Common myeloid progenitor, CD34-positive (primary cell): Measurements from ENCODE around the gene ENOSF1.

Experiments used
- CTCF ChIA-PET: fragments of 350-600 bp; sonication (Branson Sonifier 250); formaldehyde crosslinking; loops from one replicate; lab custom pipeline; 2021; ENCODE audit warnings: antibody characterized with exemption; lab: Charles Lee
- POLR2A ChIA-PET: fragments of 350-600 bp; sonication (Branson Sonifier 250); formaldehyde crosslinking; loops from one replicate; lab custom pipeline; 2021; ENCODE audit warnings: antibody characterized with exemption; lab: Charles Lee
- DNase-seq, 3 donors: peaks; one replicate each; pipeline versions ENCODE4 v3.0.0 to v3.0.0-alpha.2; 2013
- H3K27ac ChIP-seq, 2 experiments: 1 replicate in 1 of 2; 2 replicates in 1 of 2; pipeline ENCODE4 v1.7.0; 2013; ENCODE audit warnings: inconsistent platforms in 2 of 2, low read length in 2 of 2, mild to moderate bottlenecking in 2 of 2, low read depth in 1 of 2, moderate library complexity in 1 of 2; ENCODE audit not compliant: severe bottlenecking in 2 of 2, insufficient read depth in 1 of 2, poor library complexity in 1 of 2
- H3K27me3 ChIP-seq, 5 experiments: replicated peaks in 2 of 5; 1 replicate in 3 of 5; 2 replicates in 2 of 5; pipeline versions ENCODE4 v1.6.1 to v1.7.0; 2013; ENCODE audit warnings: low read length in 4 of 5, mild to moderate bottlenecking in 2 of 5, moderate library complexity in 2 of 5, inconsistent platforms in 1 of 5; ENCODE audit not compliant: insufficient read depth in 5 of 5, control insufficient read depth in 4 of 5
- H3K36me3 ChIP-seq, 4 experiments: 1 replicate in 2 of 4; 2 replicates in 2 of 4; pipeline versions ENCODE4 v1.6.1 to v1.7.0; 2013; ENCODE audit warnings: low read length in 3 of 4, control low read depth in 1 of 4, mild to moderate bottlenecking in 1 of 4; ENCODE audit not compliant: control insufficient read depth in 4 of 4, insufficient read depth in 4 of 4
- H3K4me1 ChIP-seq, 4 experiments: 1 replicate in 3 of 4; 2 replicates in 1 of 4; pipeline versions ENCODE4 v1.6.1 to v1.7.1; 2013; ENCODE audit warnings: low read length in 3 of 4, mild to moderate bottlenecking in 3 of 4, control low read depth in 1 of 4, inconsistent platforms in 1 of 4, moderate library complexity in 1 of 4; ENCODE audit not compliant: control insufficient read depth in 4 of 4, insufficient read depth in 4 of 4; ENCODE audit errors: control extremely low read depth in 1 of 4
- H3K4me3 ChIP-seq, 7 experiments: 1 replicate in 4 of 7; 2 replicates in 3 of 7; pipeline versions ENCODE4 v1.5.1 to v1.7.0; 2013; ENCODE audit warnings: mild to moderate bottlenecking in 7 of 7, low read length in 6 of 7, moderate library complexity in 6 of 7, inconsistent platforms in 2 of 7, low read depth in 2 of 7, control low read depth in 1 of 7; ENCODE audit not compliant: insufficient read depth in 4 of 7, control insufficient read depth in 1 of 7; ENCODE audit errors: extremely low read depth in 1 of 7
- H3K9me3 ChIP-seq, 5 experiments: 1 replicate in 4 of 5; 2 replicates in 1 of 5; pipeline versions ENCODE4 v1.6.1 to v1.7.1; 2013; ENCODE audit warnings: low read length in 4 of 5, mild to moderate bottlenecking in 2 of 5, inconsistent platforms in 1 of 5, low read depth in 1 of 5, moderate library complexity in 1 of 5; ENCODE audit not compliant: control insufficient read depth in 4 of 5, insufficient read depth in 2 of 5; ENCODE audit errors: control extremely low read depth in 1 of 5
- WGBS: methylation state at CpG from one replicate; pipeline ENCODE4 v1.1.5; 2013; ENCODE audit not compliant: insufficient coverage; 5-methylcytosine and 5-hydroxymethylcytosine counted together

ENOSF1 gene

GRCh38 chr18:621291-622043 lies 91.0 kb downstream of the ENOSF1 start:
- CTCF ChIA-PET: interaction anchor here (0.8 to 7.2 kb wide), 6 partner anchors 10 to 325 kb away, joined by 3 to 60 read pairs (median 4); no protein-coding TSS in a partner anchor
- no peaks in the 10 kb centered on the region for H3K27me3 ChIP-seq
- POLR2A ChIA-PET: interaction anchor here (0.5 kb wide), 1 partner anchor 286 kb away, joined by 3 read pairs; no protein-coding TSS in a partner anchor

More at GRCh38 chr18:621291-622043, 91.0 kb downstream of the ENOSF1 start:
- Histone ChIP-seq H3K9me3 (no peaks in the 10 kb centered on the region), H3K36me3 (no peaks in the 10 kb centered on the region), H3K4me1 (peaks cover 0 to 2% (median 0%) of the 10 kb centered on the region in 4 experiments), H3K27ac (no peak overlapping the region), H3K4me3 (no peak overlapping the region)
- 81% methylated on average over 6 of the region's 7 CpGs for WGBS
- no peak for DNase-seq
